ENCODE data around the gene ATCAY.
"Not testable (repeated sequence)": the region's sequence is repeated elsewhere in the genome, so short reads cannot be mapped to it uniquely, and the experiment has no call there.

The ATCAY gene

GRCh38 chr19:3938300-3938950 lies 57.9 kb downstream of the ATCAY start:
- H3K9me3 ChIP-seq (ENCODE audit: insufficient read depth, low read depth, low read length); H3K27me3 ChIP-seq (ENCODE audit: insufficient read depth, low read length); H3K4me1 ChIP-seq (ENCODE audit: insufficient read depth, low read length); H3K9ac ChIP-seq (ENCODE audit: low read depth, low read length); H3K4me3 ChIP-seq (ENCODE audit: low read length); H3K27ac ChIP-seq (ENCODE audit: low read length): not testable (repeated sequence)
- H3K36me3 ChIP-seq (ENCODE audit: insufficient read depth, low read depth, low read length), result peaks cover 33% of the 10 kb centered on the region

GRCh38 chr19:3942790-3943409 lies 62.4 kb downstream of the ATCAY start:
- peaks cover 41% of the 10 kb centered on the region for H3K36me3 ChIP-seq (ENCODE audit: insufficient read depth, low read depth, low read length)
- H3K4me1 ChIP-seq (ENCODE audit: insufficient read depth, low read length), result no peaks in the 10 kb centered on the region
- no peak overlapping the region for H3K4me3 ChIP-seq (ENCODE audit: low read length)
- H3K9me3 ChIP-seq (ENCODE audit: insufficient read depth, low read depth, low read length), result no peaks in the 10 kb centered on the region
- H3K27ac ChIP-seq (ENCODE audit: low read length), result no peak overlapping the region
- no peaks in the 10 kb centered on the region for H3K27me3 ChIP-seq (ENCODE audit: insufficient read depth, low read length)
- no peak overlapping the region for H3K9ac ChIP-seq (ENCODE audit: low read depth, low read length)

GRCh38 chr19:3944018-3944721 lies 63.7 kb downstream of the ATCAY start:
- Histone ChIP-seq H3K36me3 (ENCODE audit: insufficient read depth, low read depth, low read length) (peaks cover 37% of the 10 kb centered on the region), H3K9me3 (ENCODE audit: insufficient read depth, low read depth, low read length) (no peaks in the 10 kb centered on the region), H3K4me1 (ENCODE audit: insufficient read depth, low read length) (no peaks in the 10 kb centered on the region), H3K4me3 (ENCODE audit: low read length) (no peak overlapping the region), H3K9ac (ENCODE audit: low read depth, low read length) (no peak overlapping the region), H3K27ac (ENCODE audit: low read length) (no peak overlapping the region), H3K27me3 (ENCODE audit: insufficient read depth, low read length) (no peaks in the 10 kb centered on the region)

- no peaks in the 10 kb centered on the region for H3K4me1 ChIP-seq (ENCODE audit: insufficient read depth, low read length)
- H3K27ac ChIP-seq (ENCODE audit: low read length), result no peak overlapping the region
- no peaks in the 10 kb centered on the region for H3K27me3 ChIP-seq (ENCODE audit: insufficient read depth, low read length)
- H3K9ac ChIP-seq (ENCODE audit: low read depth, low read length), result no peak overlapping the region
- H3K36me3 ChIP-seq (ENCODE audit: insufficient read depth, low read depth, low read length), result peaks cover 27% of the 10 kb centered on the region
- no peak overlapping the region for H3K4me3 ChIP-seq (ENCODE audit: low read length)
- H3K9me3 ChIP-seq (ENCODE audit: insufficient read depth, low read depth, low read length), result no peaks in the 10 kb centered on the region
Observed at GRCh38 chr19:3945838-3946237, 65.4 kb downstream of the ATCAY start.

- H3K36me3 ChIP-seq (ENCODE audit: insufficient read depth, low read depth, low read length), result peaks cover 21% of the 10 kb centered on the region
- not testable (repeated sequence) for H3K27me3 ChIP-seq (ENCODE audit: insufficient read depth, low read length); H3K9me3 ChIP-seq (ENCODE audit: insufficient read depth, low read depth, low read length); H3K9ac ChIP-seq (ENCODE audit: low read depth, low read length); H3K4me3 ChIP-seq (ENCODE audit: low read length); H3K4me1 ChIP-seq (ENCODE audit: insufficient read depth, low read length); H3K27ac ChIP-seq (ENCODE audit: low read length)
Observed at GRCh38 chr19:3947316-3947933, 66.9 kb downstream of the ATCAY start.

GRCh38 chr19:3949294-3949693 lies 68.8 kb downstream of the ATCAY start:
- Histone ChIP-seq H3K9ac (ENCODE audit: low read depth, low read length) (no peak overlapping the region), H3K27me3 (ENCODE audit: insufficient read depth, low read length) (no peaks in the 10 kb centered on the region), H3K9me3 (ENCODE audit: insufficient read depth, low read depth, low read length) (no peaks in the 10 kb centered on the region), H3K36me3 (ENCODE audit: insufficient read depth, low read depth, low read length) (peaks cover 7% of the 10 kb centered on the region), H3K4me3 (ENCODE audit: low read length) (no peak overlapping the region), H3K4me1 (ENCODE audit: insufficient read depth, low read length) (no peaks in the 10 kb centered on the region), H3K27ac (ENCODE audit: low read length) (no peak overlapping the region)

GRCh38 chr19:3949997-3950859 lies 69.7 kb downstream of the ATCAY start:
- Histone ChIP-seq H3K9ac (ENCODE audit: low read depth, low read length) (no peak overlapping the region), H3K9me3 (ENCODE audit: insufficient read depth, low read depth, low read length) (no peaks in the 10 kb centered on the region), H3K4me1 (ENCODE audit: insufficient read depth, low read length) (no peaks in the 10 kb centered on the region), H3K4me3 (ENCODE audit: low read length) (no peak overlapping the region), H3K27ac (ENCODE audit: low read length) (no peak overlapping the region), H3K36me3 (ENCODE audit: insufficient read depth, low read depth, low read length) (peaks cover 5% of the 10 kb centered on the region; the same call in 1 of the 2 replicates), H3K27me3 (ENCODE audit: insufficient read depth, low read length) (no peaks in the 10 kb centered on the region)

GRCh38 chr19:3950871-3951861 lies 70.7 kb downstream of the ATCAY start:
- Histone ChIP-seq H3K9me3 (ENCODE audit: insufficient read depth, low read depth, low read length) (no peaks in the 10 kb centered on the region), H3K4me1 (ENCODE audit: insufficient read depth, low read length) (no peaks in the 10 kb centered on the region), H3K36me3 (ENCODE audit: insufficient read depth, low read depth, low read length) (peaks cover 5% of the 10 kb centered on the region; the same call in 1 of the 2 replicates), H3K9ac (ENCODE audit: low read depth, low read length) (no peak overlapping the region), H3K27ac (ENCODE audit: low read length) (no peak overlapping the region), H3K27me3 (ENCODE audit: insufficient read depth, low read length) (no peaks in the 10 kb centered on the region), H3K4me3 (ENCODE audit: low read length) (no peak overlapping the region)

GRCh38 chr19:3952755-3953276 lies 72.3 kb downstream of the ATCAY start:
- not testable (repeated sequence) for H3K27me3 ChIP-seq (ENCODE audit: insufficient read depth, low read length); H3K9ac ChIP-seq (ENCODE audit: low read depth, low read length); H3K27ac ChIP-seq (ENCODE audit: low read length); H3K4me1 ChIP-seq (ENCODE audit: insufficient read depth, low read length); H3K4me3 ChIP-seq (ENCODE audit: low read length); H3K36me3 ChIP-seq (ENCODE audit: insufficient read depth, low read depth, low read length); H3K9me3 ChIP-seq (ENCODE audit: insufficient read depth, low read depth, low read length)

- H3K9me3 ChIP-seq (ENCODE audit: insufficient read depth, low read depth, low read length), result no peaks in the 10 kb centered on the region
- H3K27me3 ChIP-seq (ENCODE audit: insufficient read depth, low read length), result no peaks in the 10 kb centered on the region
- no peaks in the 10 kb centered on the region for H3K4me1 ChIP-seq (ENCODE audit: insufficient read depth, low read length)
- H3K27ac ChIP-seq (ENCODE audit: low read length), result no peak overlapping the region
- H3K4me3 ChIP-seq (ENCODE audit: low read length), result no peak overlapping the region
- H3K36me3 ChIP-seq (ENCODE audit: insufficient read depth, low read depth, low read length), result peaks cover 22% of the 10 kb centered on the region
- H3K9ac ChIP-seq (ENCODE audit: low read depth, low read length), result no peak overlapping the region
Observed at GRCh38 chr19:3954107-3954506, 73.6 kb downstream of the ATCAY start.
